LNCAP (cell line): ENCODE results near the gene PYGB.

Source experiments
- CTCF ChIP-seq: fragments of 450-650 bp; IDR thresholded peaks from 2 replicates; pipeline ENCODE4 v1.5.1; 2017; ENCODE audit warnings: mild to moderate bottlenecking

The PYGB gene

DNA sequence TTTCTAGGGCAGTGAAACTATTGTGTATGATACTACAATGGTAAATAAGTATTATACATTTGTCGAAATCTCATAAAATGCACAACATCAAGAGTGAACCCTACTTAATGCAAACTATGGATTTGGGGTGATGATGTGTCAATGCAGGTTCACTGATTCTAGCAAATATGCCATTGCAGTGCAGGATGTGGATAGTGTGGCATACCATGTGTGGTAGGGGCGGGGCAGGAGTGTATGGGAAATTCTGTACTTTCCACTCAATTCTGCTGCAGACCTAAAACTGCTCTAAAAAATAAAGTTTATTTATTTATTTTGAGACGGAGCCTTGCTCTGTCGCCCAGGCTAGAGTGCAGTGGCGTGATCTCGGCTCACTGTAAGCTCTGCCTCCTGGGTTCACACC lies 98.5 kb downstream of the PYGB start:
- no peak for TF ChIP-seq CTCF
